Ectodermal cell (in vitro differentiated cells): ENCODE results near the gene DAAM1.

ENCODE experiments used
- H3K27ac ChIP-seq: 2 replicates; pipeline ENCODE4 v1.7.0; 2013; ENCODE audit warnings: mild to moderate bottlenecking, low read depth, low read length; ENCODE audit not compliant: insufficient read depth, poor library complexity, severe bottlenecking
- H3K27me3 ChIP-seq: 2 replicates; pipeline ENCODE4 v1.7.0; 2013; ENCODE audit warnings: mild to moderate bottlenecking, low read length; ENCODE audit not compliant: insufficient read depth, control insufficient read depth, poor library complexity, severe bottlenecking
- H3K36me3 ChIP-seq: one replicate; pipeline ENCODE4 v1.7.0; 2013; ENCODE audit warnings: low read length; ENCODE audit not compliant: control insufficient read depth, insufficient read depth
- H3K4me1 ChIP-seq: one replicate; pipeline ENCODE4 v1.7.0; 2013; ENCODE audit warnings: low read length; ENCODE audit not compliant: control insufficient read depth, insufficient read depth
- H3K4me3 ChIP-seq: 2 replicates; pipeline ENCODE4 v1.7.0; 2013; ENCODE audit warnings: low read depth, low read length, control low read depth; ENCODE audit not compliant: insufficient read depth
- H3K9me3 ChIP-seq: 2 replicates; pipeline ENCODE4 v1.7.0; 2013; ENCODE audit warnings: mild to moderate bottlenecking, low read length, moderate library complexity; ENCODE audit not compliant: control insufficient read depth
- WGBS, 2 experiments: methylation state at CpG; one replicate each; pipeline ENCODE4 v1.1.7; 2013; ENCODE audit warnings: missing lambda C conversion rate in 2 of 2; 5-methylcytosine and 5-hydroxymethylcytosine counted together

The DAAM1 gene

DNA sequence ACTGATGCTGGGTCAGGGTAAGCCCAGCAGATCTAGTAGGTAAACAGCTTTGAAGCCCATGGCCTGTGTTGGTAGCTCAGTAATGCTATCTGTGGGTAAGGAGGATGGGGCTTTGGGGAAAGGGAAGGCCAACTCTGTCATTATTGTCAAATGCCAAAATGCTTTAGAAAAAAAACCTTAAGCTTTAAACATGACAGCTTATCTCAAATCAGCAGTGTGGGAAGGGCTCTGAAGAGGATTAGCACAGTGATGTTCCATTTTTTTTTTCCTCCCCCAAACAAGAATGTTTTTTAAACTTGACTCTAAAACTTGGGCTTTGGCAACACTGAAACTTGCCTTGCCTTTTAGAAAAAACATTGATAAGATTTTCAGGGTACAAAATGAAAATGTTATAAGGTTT is 11.7 kb downstream of the DAAM1 start:
- H3K9me3 ChIP-seq = no peaks in the 10 kb centered on the region
- H3K4me1 ChIP-seq = peaks cover 15% of the 10 kb centered on the region
- H3K27ac ChIP-seq = no peak overlapping the region

DNA sequence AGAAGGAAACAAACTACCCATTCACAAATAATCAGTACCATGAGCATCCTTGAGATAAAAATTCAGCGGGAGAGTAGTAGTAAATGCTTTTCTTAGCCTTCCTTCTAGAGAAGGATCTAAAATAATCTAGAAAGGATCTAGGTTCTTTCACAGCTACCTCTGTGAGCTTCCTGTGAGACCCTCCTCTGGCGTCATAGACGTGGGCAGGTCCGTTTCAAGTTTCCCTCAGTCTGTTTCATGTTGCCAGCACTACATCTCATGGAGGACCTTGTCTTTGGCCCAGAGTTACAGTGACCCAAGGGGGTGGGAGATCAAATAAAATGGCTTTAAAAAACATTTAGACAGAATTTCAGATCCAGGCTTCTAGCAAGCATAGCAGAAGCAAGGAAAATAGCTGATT is 13.6 kb downstream of the DAAM1 start:
- 93 to 94% methylated on average over 4 of the region's 4 CpGs for WGBS, 2 experiments
- H3K27me3 ChIP-seq = no peaks in the 10 kb centered on the region
- no peak overlapping the region for H3K27ac ChIP-seq
- H3K4me1 ChIP-seq = peaks cover 15% of the 10 kb centered on the region
- no peak overlapping the region for H3K4me3 ChIP-seq
- no peaks in the 10 kb centered on the region for H3K9me3 ChIP-seq
- H3K36me3 ChIP-seq = no peaks in the 10 kb centered on the region

More for the DNA sequence above, 11.7 kb downstream of the DAAM1 start:
- Histone ChIP-seq H3K27me3 (no peaks in the 10 kb centered on the region), H3K4me3 (no peak overlapping the region), H3K36me3 (no peaks in the 10 kb centered on the region)

DNA sequence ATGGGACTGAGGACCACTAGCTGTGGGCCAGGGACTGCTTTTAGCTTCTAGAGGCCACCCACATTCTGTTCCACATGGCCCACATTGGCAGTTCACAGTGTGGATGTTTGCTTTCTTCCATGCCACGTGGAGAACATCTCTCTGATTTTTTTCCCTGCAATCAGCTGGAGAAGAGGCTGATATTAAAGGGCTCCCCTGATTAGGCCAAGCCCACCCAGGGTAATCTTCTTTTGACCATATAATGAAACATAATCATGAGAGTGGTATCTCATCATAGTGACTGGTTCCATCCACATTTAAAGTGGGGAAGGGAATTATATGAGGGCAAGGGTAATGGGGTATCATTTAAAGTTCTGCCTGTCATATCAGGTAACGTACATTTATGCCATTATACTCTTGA is 15.8 kb downstream of the DAAM1 start:
- Histone ChIP-seq H3K27ac (no peak overlapping the region), H3K27me3 (no peaks in the 10 kb centered on the region), H3K36me3 (no peaks in the 10 kb centered on the region), H3K9me3 (no peaks in the 10 kb centered on the region), H3K4me3 (no peak overlapping the region), H3K4me1 (peaks cover 9% of the 10 kb centered on the region)
- WGBS, 2 experiments = 89 to 100% methylated on average over 1 to 2 of the region's 2 CpGs

DNA sequence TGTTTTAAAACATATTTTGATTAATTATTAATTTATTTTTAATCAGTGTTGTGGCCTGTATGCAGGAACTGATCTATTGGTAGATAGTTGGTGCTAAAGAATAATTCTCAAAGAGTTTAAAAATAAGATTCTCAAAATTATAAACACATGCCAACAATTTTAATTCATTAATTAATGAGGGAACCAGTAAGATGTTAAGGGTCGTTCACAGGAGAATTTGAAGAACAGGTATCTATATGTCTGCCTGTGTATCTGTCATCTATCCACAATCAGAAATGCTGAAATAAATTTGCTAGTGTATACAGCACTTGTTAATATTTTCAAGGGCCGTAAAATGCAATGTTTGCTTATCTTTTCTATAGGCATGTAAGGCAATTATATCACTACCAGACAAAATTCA is 18.4 kb downstream of the DAAM1 start:
- WGBS, 2 experiments = 100% methylated on average over 2 of the region's 2 CpGs; no CpG with 5 or more reads in 1 of the 2 experiments

DNA sequence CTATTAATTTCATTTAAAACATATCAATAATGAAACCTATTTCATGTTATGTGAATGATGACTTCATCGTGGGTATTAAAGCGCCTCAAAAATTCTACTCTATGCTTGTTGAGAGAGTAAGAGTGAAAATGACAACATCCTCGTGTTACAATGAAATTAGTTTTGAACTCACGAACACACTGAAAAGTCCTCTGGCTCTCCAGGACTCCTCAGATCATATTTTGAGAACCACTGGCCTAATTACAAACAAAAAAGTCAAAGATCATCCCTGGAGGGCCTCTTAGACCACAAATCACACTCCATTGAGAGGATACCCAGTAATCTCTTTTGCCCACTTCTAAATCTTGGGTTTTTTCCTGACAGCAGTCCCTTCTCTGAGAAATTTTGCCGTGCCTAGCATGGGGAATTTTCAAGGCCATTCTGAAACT is 19.1 kb downstream of the DAAM1 start:
- Histone ChIP-seq H3K9me3 (no peaks in the 10 kb centered on the region), H3K36me3 (no peaks in the 10 kb centered on the region), H3K4me3 (no peak overlapping the region), H3K27me3 (no peaks in the 10 kb centered on the region), H3K4me1 (peaks cover 2% of the 10 kb centered on the region), H3K27ac (no peak overlapping the region)
- WGBS, 2 experiments = 96 to 100% methylated on average over 3 to 5 of the region's 5 CpGs

More for the DNA sequence above, 18.4 kb downstream of the DAAM1 start:
- H3K4me1 ChIP-seq = no peaks in the 10 kb centered on the region
- H3K27me3 ChIP-seq = no peaks in the 10 kb centered on the region
- H3K36me3 ChIP-seq = no peaks in the 10 kb centered on the region
- H3K9me3 ChIP-seq = no peaks in the 10 kb centered on the region
- no peak overlapping the region for H3K27ac ChIP-seq
- H3K4me3 ChIP-seq = no peak overlapping the region

DNA sequence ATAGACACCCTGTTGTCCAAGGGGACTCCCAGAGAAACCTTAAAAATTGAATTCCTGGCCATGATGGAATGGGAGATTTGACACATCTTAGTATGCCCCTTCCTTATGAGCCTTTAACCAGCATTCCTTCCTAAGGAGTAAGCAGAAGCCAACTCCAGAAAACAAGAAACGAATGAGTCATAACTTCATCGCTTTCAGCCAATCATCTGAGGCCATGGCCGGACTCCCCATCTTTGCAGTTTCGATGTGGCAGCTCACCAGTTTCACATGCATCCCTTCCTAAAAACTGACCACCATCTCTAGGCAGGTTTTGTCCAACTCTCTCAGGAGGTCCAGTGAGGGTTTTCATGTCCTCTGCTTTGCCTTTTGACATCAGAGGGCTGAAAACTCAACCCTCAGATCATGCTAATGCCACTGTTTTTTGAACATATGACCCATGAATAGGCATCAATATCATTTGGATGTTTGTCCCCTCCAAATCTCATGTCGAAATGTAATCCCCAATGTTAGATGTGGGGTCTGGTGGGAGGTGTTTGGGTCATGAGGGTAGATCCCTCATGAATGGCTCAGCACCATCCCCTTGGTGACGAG is 19.9 kb downstream of the DAAM1 start:
- 94 to 97% methylated on average over 6 of the region's 6 CpGs for WGBS, 2 experiments
- Histone ChIP-seq H3K9me3 (no peaks in the 10 kb centered on the region), H3K4me3 (no peak overlapping the region), H3K4me1 (peaks cover 10% of the 10 kb centered on the region), H3K36me3 (no peaks in the 10 kb centered on the region), H3K27me3 (no peaks in the 10 kb centered on the region), H3K27ac (no peak overlapping the region)

DNA sequence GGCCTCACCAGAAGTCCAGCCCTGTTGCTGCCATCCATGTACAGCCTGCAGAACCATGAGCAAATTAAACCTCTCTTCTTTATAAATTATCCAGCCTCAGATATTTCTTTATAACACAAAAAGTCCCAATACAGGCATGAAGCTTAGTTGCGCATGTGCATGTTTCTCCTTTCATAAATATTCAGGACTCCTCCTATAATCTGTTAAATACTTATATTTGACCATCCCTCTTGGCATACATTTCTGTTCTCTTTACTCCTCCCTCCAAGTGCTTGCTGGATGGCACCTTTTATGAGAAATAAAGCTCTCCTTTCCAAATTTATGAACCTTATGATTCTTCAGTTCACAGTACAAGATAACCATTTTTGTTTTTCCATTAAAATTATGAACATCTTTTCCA is 20.5 kb downstream of the DAAM1 start:
- H3K27ac ChIP-seq = no peak overlapping the region
- no peaks in the 10 kb centered on the region for H3K27me3 ChIP-seq
- H3K4me1 ChIP-seq = peaks cover 11% of the 10 kb centered on the region
- no peaks in the 10 kb centered on the region for H3K36me3 ChIP-seq
- no peak overlapping the region for H3K4me3 ChIP-seq
- no peaks in the 10 kb centered on the region for H3K9me3 ChIP-seq
- 95% methylated on average over 1 of the region's 1 CpG for WGBS, 2 experiments

DNA sequence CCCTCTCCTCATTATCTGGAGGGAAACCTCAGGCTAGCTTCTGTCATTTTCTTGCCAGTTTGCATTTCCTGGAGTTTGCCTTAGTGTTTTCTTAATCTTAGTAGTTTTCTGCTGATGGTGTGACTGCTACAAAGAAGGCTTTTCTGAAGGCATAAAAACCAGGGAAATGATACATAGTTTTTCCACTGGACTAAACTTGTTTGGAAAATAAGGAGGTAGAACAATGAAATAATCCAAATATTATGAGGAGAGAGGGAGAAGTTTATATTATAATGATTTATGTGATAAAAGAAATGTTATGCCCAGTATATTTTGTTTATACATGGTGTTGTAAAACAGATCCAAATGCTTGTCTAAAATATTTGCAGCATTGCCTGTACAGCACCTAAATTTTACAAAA is 22.2 kb downstream of the DAAM1 start:
- H3K9me3 ChIP-seq = no peaks in the 10 kb centered on the region
- H3K27me3 ChIP-seq = no peaks in the 10 kb centered on the region
- no peak overlapping the region for H3K4me3 ChIP-seq
- H3K36me3 ChIP-seq = no peaks in the 10 kb centered on the region
- peaks cover 11% of the 10 kb centered on the region for H3K4me1 ChIP-seq
- H3K27ac ChIP-seq = no peak overlapping the region

DNA sequence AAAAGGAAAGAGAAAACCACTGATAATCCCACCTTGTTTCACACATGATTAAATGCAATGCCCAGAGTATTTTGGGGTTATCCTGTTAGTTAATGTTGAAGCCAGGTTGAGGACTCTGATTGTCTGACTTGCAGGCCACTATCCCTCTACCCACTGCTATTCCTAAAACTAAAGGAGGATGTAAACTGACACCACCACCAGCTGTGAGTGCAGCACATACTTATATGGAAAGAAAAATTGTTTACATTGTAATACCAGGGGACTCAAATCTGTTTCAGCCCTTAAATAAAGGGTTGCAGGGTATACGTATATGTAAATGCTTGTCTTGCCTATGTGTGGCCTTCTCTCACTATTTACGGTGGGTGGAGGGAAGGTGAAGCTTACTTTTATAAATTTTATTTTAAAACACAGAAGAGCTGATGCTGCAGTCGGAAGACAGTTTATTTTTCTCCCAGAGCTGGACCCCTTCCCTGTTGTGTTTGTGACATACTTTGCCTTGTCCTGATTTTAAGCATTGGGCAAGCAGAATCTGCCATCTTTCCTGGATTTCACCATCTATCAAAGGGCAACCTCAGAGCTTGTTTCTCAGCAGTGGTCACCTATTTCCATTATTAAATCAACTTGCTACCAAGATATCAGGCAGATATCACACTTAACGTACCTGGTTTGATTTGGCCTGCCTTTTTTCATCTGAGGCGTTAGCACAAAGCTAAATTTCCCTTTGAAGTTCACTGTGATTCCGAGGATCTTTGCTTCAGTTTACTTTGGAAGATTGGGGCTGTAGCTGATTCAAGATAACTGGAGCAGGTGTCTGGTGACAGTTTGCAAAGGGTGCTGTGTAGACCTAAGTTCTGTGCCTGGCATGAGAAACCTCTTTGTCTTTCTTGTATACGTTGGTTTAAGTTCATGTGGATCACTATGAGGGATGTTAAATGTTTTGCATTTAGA is 25.2 kb downstream of the DAAM1 start:
- Histone ChIP-seq H3K4me1 (peaks cover 11% of the 10 kb centered on the region), H3K9me3 (no peaks in the 10 kb centered on the region), H3K36me3 (no peaks in the 10 kb centered on the region), H3K4me3 (no peak overlapping the region), H3K27me3 (no peaks in the 10 kb centered on the region), H3K27ac (no peak overlapping the region)
- 92% methylated on average over 5 to 6 of the region's 7 CpGs for WGBS, 2 experiments

DNA sequence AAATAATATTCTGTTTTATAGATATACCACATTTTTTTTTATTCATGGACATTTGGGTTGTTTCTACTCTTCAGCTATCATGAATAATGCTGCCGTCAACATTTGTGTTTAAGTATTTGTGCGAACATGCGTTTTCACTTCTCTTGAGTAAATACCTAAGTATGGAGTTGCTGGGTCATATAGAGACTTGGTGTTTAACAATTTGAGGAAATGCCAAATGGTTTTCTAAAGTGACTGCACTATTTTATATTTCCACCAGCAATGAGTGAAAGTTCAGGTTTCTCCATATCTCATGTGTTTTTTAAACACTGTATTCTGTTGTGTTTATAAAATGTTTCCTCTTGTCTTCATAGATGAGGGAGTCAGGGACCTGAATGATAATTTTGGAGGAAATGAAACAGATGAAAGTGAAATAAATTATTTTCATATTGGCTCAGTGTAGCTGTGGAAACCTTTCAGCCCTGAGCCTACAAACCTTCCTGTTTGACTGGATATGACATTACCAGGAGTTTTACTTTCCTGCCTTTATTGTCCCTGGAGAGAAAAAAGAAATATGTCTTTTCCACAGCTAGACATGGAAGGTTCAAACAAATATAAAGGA is 26.3 kb downstream of the DAAM1 start:
- Histone ChIP-seq H3K4me3 (no peak overlapping the region), H3K9me3 (no peaks in the 10 kb centered on the region), H3K27me3 (no peaks in the 10 kb centered on the region), H3K4me1 (peaks cover 11% of the 10 kb centered on the region), H3K27ac (no peak overlapping the region), H3K36me3 (no peaks in the 10 kb centered on the region)
- WGBS, 2 experiments = 86 to 97% methylated on average over 3 of the region's 3 CpGs
